NK-92 (cell line): ENCODE results near the gene MRPL36.
"Not testable (repeated sequence)": the region's sequence is repeated elsewhere in the genome, so short reads cannot be mapped to it uniquely, and the experiment has no call there.

Experiments
- DNase-seq: peaks from one replicate; lab custom pipeline; 2025; ENCODE audit not compliant: unreplicated experiment; lab: John Stamatoyannopoulos, UW

The MRPL36 gene

GRCh38 chr5:1815881-1816292 is 16.2 kb upstream of the MRPL36 start:
- no peak for DNase-seq

GRCh38 chr5:1815071-1815786 is 15.6 kb upstream of the MRPL36 start:
- DNase-seq = no peak

- DNase-seq = no peak
Measured at GRCh38 chr5:1814183-1815020, 14.8 kb upstream of the MRPL36 start.

GRCh38 chr5:1810581-1811101 is 11.0 kb upstream of the MRPL36 start:
- DNase-seq = no peak

GRCh38 chr5:1809416-1810035 is 9.9 kb upstream of the MRPL36 start:
- DNase-seq = no peak

- DNase-seq = no peak
Measured at GRCh38 chr5:1808439-1808838, 8.8 kb upstream of the MRPL36 start.

GRCh38 chr5:1807451-1808185 is 8.0 kb upstream of the MRPL36 start:
- no peak for DNase-seq

GRCh38 chr5:1806974-1807373 is 7.3 kb upstream of the MRPL36 start:
- DNase-seq = no peak

- DNase-seq = no peak
Measured at GRCh38 chr5:1806199-1806598, 6.6 kb upstream of the MRPL36 start.

GRCh38 chr5:1805736-1806135 is 6.1 kb upstream of the MRPL36 start:
- no peak for DNase-seq

GRCh38 chr5:1805326-1805725 is 5.7 kb upstream of the MRPL36 start:
- DNase-seq = no peak

GRCh38 chr5:1804001-1804690 is 4.5 kb upstream of the MRPL36 start:
- no peak for DNase-seq

- DNase-seq = no peak
Measured at GRCh38 chr5:1803192-1803591, 3.6 kb upstream of the MRPL36 start.

GRCh38 chr5:1801967-1802295 is 2.3 kb upstream of the MRPL36 start:
- DNase-seq = no peak

GRCh38 chr5:1801222-1801966 is 1.8 kb upstream of the MRPL36 start, which contains the start of gene NDUFS6:
TSS of gene NDUFS6 (plus strand) at chr5:1801407. CDS start at chr5:1801418, 11 bp downstream.
- no peak for DNase-seq

- DNase-seq = no peak
Measured at GRCh38 chr5:1800472-1801221, 1.0 kb upstream of the MRPL36 start.

GRCh38 chr5:1799110-1799601 is 481 bp downstream of the MRPL36 start:
- DNase-seq = no peak

- not testable (repeated sequence) for DNase-seq
Measured at GRCh38 chr5:1798589-1798988, 1.0 kb downstream of the MRPL36 start.

- DNase-seq = no peak
Measured at GRCh38 chr5:1797855-1798254, 1.8 kb downstream of the MRPL36 start.
